Activated T-cell treated with anti-CD3 and anti-CD28 coated beads, Interleukin-2, amount 50 U/mL, for 48 hours (primary cell): Measurements from ENCODE around the gene STX5.
"Not testable (repeated sequence)": the region's sequence is repeated elsewhere in the genome, so short reads cannot be mapped to it uniquely, and the experiment has no call there.

Source experiments
- DNase-seq, 2 experiments: peaks; one replicate each; pipeline ENCODE4 v3.0.0-alpha.2; 2020

STX5 gene

DNA sequence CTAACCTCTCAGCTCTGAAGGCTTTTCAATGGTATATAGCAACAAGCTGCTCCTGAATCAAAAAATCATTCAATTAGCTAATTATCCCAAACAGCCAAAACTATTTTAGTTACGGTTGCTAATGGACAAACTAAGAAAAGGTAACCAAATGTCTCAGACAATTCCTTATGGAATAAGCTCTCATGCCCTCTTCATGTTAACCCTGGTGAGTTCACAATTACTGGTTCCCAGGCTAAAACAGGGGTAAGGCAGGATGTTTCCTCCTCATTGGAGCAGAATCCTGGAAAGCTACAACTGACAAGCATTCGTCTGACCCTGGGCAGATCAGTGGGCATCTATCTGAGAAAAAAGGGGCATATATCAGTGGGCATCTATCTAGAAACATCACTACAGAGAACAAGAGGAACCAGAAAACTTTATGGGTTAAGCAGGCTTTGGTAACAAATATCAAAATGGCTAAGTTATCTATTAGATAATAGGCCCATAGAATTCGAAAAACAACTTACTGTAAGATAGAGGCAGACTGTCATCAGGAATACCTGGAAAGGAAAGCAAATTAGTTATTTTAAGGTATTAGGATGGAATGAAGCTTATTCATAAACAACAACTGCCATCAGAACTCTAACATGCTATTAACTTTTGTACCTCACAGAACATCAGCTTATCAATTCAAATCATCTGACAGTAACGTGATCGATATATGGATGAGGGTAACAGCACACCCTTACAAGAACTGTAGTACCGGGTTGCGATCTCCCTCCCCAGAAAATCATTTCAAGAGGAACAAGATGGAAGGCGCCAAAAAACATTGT is 22.4 kb upstream of the STX5 start:
- no peak for DNase-seq

DNA sequence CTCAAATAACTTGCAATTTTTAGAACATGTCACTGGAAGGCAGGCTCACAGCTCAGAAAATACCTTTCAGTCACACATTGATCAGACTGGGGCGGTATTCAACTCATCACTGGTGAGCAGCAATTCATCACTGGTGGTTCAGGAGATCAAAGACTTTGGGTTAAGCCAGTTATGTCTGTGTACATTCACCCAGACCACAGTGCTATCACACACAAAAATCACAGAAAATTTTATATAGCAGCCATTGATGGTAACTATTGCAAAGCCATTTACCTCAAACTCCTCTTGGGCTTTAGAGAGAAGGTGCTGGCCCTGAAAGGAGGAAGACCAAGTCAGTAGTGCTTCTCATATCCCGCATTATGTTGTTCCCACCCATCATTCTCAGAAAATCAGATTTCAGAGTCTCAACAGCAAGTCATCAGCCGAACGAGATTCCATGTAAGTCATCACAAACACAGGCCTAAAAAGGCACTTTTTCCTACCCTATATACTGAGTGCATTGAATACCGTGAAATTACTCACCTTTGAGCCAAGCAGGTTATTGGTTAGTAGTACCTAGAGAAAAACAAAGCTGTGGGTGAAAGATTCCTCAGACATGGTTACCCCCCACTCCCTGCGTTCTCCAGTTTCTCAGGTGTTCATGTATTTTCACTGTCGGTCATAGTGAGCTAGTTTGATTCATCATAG is 21.6 kb upstream of the STX5 start:
- DNase-seq, result no peak

DNA sequence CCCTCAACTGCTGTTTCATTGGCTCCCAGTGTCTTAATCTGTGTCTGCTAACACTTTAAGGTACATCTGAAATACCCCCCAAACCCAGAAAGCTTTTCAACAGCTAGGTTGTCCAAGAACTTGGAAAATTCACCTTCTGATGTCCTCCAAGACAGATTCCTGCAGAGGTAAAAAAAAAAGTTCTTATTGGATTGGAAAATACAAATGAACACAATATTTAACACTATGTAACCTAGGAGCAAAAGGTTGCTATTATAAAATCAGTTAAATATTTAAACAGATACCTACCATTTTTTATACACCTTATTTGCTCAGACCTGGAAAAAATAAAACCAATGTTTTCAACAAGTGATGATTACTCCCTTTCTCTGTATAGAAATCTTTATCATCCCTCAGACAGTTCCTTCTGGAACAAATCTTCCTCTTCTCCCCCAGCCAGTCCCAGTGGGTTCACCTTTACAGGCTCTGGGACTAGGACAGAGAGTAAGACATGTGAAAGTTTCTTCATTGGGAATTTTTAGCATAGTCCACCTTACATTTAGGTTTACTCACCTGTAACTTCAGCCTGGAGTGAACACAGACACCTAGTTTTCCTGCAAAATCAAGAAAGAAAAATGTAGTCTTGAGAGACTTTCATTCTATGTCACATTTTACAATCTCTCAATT is 20.8 kb upstream of the STX5 start:
- DNase-seq, result no peak

DNA sequence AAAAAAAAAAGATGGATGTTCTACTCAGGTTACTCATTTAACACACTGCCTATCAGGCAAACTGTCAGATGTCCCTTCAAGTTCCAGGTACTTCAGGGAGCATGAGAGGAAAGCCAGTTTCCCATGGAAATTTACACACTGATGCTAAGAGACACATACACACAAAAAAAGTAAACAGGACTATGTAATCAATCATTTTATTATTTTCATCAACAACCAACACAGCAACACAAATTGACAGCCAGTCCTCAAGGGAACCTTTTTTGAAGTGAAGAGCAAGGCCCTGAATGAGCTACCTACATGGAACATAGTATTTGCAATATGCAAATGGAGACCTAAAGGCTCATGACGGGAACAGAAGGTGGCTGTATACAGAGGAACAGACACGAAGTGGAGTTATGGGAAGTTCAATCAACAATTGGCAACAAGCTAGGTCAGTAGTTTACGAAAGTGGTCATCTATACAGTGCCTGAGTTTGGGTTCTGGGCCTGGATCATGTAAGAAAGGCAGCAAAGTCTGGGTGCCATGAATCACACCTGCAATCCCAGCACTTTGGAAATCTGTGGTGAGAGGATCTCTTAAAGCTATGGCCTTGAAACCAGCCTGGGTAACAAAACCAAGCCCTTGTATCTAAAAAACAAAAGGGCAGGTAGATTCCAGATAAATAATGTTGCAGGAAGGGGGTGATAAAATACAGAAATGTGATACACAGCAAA is 20.1 kb upstream of the STX5 start:
- DNase-seq, result no peak

DNA sequence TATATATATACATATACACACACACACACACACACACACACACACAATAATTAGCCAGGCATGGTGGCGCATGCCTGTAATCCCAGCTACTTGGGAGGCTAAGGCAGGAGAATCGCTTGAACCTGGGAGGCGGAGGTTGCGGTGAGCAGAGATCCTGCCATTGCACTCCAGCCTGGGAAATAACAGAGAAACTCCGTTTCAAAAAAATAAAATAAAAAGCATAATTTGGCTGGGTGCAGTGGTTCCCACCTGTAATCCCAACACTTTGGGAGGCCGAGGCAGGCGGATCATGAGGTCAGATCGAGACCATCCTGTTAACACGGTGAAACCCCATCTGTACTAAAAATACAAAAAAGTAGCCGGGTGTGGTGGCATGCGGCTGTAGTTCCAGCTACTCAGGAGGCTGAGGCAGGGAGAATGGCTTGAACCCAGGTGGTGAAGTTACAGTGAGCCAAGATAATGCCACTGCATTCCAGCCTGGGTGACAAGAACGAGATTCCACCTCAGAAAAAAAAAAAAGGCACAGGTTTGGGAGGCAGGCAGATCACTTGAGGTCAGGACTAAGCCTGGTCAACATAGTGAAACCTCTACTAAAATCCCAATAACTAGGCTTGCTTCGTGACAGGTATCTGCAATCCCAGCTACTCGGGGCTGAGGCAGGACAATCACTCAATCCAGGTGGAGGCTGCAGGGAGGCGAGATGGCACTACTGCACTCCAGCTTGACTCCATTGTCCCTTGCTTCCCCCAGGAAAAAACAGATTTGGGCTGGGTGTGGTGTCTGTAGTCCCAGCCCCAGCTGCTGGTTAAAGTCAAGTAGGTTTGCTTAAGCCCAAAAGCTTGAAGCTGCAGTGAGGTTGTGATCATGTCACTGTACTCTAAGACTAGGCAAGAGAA is 19.3 kb upstream of the STX5 start:
- DNase-seq, result peak; percentile 77 to 78

DNA sequence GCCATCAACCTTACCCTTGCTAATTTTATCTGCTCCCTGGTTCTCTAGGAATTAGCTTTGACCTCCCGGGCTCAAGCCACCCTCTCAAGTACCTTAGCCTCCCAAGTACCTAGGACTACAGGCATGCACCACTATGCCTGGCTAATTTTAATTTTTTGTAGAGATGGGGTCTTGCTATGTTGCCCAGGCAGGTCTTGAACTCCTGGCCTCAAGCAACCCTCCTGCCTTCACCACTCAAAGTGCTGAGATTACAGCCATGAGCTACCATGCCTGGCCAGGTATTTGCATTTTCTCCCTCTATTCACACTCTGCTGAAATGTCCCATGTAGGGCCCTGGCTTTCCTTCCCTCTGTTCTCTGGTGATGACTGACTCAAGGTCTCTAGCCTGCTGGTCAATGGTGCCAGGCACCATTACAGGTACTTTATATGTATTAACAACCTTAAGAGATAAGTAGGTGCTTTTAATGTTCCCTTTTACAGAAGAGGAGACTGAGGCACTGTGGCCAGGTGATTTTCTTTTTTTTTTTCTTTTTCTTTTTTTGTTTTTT is 16.0 kb upstream of the STX5 start:
- DNase-seq, result no peak

DNA sequence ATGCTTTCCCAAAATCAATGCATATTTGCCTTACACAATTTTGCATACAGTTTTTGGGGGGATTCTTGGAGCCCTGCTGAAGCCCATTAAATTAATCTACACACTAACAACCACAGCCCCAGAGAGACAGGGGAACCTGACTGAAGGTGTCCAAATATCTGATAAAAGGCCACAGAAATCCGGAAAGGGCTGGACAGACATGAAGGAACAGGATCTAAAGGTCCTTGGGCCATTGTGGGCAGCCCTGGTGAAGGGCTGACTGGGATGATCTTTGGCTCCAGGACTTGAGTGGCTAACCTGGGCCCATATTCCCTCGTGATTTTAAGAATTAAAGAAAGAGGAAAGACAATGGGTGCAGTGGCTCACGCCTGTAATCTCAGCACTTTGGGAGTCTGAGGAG is 14.3 kb upstream of the STX5 start:
- no peak for DNase-seq

DNA sequence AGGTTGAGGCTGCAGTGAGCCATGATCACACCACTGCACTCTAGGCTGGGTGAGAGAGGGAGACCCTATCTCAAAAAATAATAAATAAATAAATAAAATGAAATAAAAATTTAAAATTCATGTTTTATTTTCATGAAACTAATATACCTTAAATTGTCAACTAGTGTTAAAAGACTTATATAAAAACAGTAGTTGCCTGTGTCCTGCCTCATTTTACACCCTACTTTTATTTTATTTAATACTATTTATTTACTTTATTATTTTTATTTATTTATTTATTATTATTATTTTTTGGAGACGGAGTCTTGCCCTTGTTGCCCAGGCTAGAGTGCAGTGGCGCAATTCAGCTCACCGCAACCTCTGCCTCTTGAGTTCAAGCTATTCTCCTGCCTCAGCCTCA is 12.3 kb upstream of the STX5 start:
- no peak for DNase-seq

DNA sequence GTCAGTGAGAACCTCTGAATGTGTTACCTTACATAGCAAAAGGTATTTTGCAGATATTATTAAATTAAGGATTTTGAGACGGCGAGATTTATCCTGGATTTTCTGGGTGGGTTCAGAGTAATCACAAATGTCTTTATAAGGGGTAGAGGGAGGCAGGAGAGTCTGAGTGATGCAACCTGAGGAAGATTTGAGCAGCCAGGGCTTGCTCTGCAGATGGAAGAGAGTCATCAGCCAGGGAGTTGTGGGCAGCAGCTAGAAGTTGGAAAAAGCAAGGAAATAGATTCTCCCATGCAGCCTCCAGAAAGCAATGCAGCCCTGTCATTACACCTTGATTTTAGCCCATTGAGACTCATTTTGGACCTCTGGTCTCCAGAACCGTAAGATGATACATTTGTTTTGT is 11.6 kb upstream of the STX5 start:
- no peak for DNase-seq

DNA sequence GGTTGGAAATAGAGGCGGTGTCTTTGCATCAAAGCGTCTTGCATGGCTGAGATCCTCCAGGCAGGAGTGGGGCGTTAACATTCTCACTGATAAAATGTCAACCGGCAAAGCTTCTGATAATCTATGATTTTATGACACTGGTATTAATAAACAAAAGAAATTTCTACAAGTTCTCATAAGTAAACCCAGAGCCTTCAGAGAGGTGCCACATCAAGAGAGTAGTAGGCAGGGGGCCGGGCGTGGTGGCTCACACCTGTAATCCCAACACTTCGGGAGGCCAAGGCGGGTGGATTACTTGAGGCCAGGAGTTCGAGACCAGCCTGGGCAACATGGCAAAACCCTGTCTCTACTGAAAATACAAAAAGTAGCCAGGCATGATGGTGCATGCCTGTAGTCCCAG is 11.0 kb upstream of the STX5 start:
- not testable (repeated sequence) for DNase-seq

DNA sequence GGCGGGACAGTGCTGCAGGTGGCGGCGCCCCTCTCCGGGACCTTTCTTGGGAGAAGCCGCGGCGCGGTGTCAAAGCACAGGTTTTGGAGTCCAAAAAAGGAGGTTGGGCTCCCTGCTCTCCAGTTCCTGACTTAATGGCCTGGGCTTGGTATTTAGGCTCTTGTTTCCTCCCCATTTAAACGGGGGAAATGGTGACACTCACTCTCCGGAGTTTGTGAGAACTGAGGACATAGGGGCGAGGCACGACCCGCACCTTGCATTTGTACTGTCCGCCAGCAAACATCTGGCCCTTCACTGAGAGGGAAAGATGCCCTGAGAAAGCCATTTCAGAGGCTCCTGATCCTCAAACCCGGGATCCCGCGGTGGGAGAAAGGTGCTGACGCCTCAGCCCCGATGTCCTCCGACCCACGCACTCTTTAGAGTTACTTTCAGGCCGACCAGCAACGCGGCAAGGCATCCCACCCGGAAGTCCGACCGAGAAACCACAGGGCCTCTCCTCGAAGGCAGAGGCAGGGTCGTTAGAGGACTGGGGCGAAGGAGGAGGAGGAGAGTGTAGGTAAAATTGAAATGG is 10.4 kb upstream of the STX5 start:
- DNase-seq, result peak; percentile 69 to 71

DNA sequence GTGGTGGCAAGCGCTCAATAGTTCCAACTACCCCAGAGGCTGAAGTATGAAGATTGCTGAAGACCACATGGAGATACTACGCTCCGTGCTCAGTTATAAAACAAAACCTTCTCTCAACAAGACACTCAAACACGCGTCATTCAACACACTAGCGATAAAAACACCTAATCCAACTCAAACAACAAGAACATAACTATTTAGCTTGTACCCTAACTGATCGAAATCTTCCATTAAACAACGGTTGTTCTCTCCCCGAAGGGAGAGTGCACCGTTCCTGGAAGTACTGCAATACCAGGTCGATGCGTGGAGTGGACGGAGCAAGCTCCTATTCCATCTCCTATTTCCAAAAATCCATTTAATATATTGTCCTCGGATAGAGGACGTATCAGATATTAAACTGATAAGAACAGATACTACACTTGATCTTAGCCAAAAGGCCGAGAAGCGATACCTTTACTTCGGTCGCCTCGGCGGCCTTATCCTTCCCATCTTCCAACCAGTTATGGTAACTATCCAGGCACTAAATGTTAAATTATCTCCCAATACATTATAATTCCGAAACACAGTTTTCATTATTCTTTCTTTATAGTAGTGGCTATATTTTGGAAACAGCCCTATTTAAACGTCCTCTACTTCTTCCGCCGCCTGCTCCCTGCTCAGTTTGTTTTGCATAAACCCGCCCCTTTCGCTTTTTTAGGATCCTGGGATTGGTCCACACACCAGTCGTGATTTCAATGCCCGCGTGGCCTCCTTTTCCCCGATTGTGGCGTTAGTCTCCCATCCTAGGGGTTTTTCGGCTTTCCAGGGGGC is 9.7 kb upstream of the STX5 start:
- DNase-seq, result peak; percentile 91 to 94

DNA sequence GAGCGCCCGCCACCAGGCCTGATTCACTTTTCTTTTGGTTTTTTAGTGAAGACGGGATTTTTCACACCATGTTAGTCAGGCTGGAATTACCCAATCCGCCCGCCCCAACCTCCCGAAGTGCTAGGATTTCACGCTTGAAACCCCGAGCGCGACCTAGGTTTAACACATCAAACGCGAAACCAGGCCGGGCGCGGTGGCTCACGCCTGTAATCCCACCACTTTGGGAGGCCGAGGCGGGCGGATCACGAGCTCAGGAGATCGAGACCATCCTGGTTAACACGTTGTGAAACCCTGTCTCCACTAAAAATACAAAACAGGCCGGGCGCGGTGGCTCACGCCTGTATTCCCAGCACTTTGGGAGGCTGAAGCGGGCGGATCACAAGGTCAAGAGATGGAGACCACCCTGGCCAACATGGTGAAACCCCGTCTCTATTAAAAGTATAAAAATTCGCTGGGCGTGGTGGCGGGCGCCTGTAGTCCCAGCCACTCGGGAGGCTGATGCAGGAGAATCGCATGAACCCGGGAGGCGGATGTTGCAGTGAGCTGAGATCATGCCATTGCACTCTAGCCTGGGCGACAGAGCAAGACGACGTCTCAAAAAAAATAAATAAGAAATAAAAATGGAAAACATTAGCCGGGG is 9.0 kb upstream of the STX5 start:
- peak; percentile 88 to 90 for DNase-seq

DNA sequence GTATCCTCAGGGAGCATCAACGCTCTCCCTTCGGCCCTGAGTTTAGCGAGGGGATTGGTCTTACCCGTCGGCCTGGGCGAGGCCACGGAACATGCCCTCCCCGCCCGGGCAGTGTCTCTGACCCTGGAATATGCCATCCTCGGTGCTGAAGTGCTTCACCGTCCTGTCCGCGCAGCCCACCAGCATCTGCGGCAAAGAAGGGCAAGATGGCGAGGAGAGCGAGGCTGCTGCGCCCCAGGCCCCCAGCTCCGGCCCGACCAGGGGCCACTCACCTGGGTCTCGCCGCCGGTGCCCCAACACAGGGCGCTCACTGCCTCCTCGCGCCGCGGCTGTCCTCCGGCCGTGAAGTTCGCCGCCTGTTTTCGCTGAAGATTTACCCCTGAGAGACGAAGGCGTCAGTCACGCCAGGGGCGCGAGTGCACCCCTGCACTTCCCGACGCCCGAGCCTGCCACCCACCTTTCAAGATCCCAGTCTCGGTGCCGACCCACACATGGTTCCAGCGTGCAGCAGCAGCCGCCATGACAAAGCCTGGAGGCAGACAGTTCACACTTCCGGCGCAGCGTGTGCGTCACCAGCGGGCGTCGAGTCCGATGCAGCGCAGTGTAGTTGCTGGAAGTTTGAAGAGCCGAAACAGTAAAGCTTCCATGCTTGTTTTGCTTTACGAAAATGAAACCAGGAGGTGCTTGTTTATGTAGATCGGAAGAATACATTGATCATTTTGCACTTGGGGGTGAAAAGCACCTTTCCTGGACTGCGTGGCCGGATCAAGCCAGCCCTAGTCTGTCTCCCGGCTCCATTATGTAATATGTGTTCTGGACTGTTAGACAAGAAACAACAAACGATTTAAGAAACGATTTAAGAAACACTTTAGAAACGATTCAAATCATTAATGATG is 7.4 kb upstream of the STX5 start, which contains the start of gene WDR74:
Gene WDR74 (minus strand): TSS at position 541 of the 896 bp plus-strand sequence. CDS start 20 bp downstream, at position 521.
- DNase-seq, result peak; percentile 91 to 92

DNA sequence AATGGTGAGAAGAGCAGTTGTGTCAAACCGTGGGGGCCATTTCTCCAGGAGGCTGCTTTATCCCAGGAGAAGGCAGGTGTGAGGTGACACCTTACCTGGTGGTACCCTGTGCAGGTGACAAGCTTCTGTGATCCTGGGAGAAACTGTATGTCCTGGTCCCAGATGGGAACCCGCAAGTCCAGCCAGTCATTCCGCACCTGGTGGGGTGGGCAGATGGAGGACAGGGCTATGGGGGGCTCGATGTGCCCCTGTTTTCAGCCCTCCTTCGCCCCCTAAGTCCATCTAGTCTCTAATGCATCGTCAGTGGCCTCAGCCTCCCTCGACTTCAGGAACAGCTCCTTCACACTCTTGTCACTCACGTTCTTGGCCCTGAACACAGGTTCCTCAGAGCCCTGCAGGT is 3.5 kb upstream of the STX5 start:
- DNase-seq, result no peak

DNA sequence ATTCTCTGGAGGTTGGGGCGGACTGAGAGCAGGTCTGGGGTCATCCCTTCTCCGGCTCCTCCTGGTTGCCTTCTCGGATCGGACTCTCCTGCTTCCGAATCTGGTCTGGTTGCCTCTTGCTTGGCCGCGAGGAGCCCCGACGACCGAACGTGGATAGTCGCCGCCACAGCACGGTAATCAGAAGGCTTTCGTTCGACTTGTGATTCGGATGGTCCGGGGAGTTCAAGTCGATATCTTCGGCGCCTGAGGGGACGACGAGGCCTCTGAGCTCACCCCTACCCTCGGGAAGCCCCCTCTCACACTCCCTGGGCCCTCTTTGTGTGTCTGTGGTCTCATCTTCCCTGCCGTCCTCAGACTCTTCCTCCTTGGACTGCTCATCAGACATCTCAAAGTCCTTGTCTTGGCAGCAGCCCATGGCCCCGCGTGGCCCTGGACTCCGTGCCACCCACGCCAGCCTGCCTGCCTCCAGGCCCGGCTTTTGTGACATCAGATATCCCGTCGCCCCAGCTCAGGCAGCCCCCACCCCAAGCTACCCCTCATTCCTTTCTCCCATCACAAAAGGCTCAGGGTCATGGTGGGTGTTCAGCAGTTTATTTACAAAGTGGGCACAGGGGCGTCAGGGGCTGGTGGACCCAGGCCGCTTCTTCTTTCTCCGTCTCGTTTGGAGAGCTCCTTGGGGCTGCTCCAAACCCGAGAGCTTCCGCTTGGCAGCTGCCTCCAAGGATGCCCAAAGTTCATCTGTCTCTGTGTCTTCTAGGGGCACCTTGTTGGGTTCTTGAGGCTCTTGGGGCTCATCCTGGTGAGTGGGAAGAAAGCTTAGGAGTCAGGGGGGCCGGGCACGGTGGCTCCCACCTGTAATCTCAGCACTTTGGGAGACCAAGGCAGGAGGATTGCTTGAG is 734 bp upstream of the STX5 start, which contains the start of gene TEX54:
Gene TEX54 (minus strand): TSS at position 506 of the 899 bp plus-strand sequence.
- peak in 1 of 2 experiments; percentile 45 for DNase-seq

DNA sequence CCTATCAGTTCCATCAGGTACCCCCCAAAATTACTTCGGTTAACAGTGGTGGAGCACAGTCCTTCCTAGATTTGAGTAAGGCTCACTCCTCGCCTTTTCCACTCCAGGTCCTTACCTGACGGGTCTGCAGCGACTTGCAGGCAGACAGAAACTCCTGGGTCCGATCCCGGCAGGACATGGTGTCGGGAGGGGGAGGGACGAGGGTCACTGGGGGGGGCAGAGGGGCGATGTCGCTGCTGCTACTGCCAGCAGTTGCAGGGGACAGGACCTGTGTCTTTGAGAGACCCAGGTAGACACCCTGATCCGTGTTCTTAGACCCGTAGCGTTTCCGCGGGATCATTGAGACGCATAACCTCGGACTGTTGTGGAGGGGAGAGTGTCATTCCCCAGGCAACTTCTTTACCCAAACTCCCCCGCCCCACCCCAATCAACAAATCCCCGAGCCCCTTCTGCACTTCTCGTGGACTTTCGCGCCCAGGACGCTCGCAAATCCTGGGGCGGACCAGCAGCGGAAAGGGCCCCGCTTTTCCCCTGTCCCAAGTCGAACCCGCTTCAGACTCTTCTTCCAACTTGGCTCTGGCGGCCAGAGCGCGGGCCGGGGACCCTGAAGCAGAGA is 839 bp downstream of the STX5 start:
- DNase-seq, result no peak
